GM08714 (cell line): ENCODE results near the gene MYO5B.
"Not testable (repeated sequence)": the region's sequence is repeated elsewhere in the genome, so short reads cannot be mapped to it uniquely, and the experiment has no call there.

ENCODE experiments used
- H3K4me3 ChIP-seq: fragments of 200-500 bp; sonication (Bioruptor generic); 2 replicates; pipeline ENCODE4 v1.5.1; 2014; ENCODE audit warnings: mild to moderate bottlenecking, low read length, inconsistent platforms
- ZNF274 ChIP-seq: IDR thresholded peaks from 2 replicates; pipeline ENCODE4 v1.6.1; 2012; ENCODE audit warnings: mild to moderate bottlenecking, low read depth, low read length

Gene MYO5B

GRCh38 chr18:49844903-49845302 is 350.0 kb downstream of the MYO5B start:
- no peak for TF ChIP-seq ZNF274
- no peak overlapping the region for H3K4me3 ChIP-seq

GRCh38 chr18:49843778-49844625 is 350.9 kb downstream of the MYO5B start:
- H3K4me3 ChIP-seq = no peak overlapping the region
- no peak for TF ChIP-seq ZNF274

GRCh38 chr18:49843131-49843530 is 351.8 kb downstream of the MYO5B start:
- H3K4me3 ChIP-seq = no peak overlapping the region
- TF ChIP-seq ZNF274 = no peak

GRCh38 chr18:49842656-49843055 is 352.3 kb downstream of the MYO5B start:
- H3K4me3 ChIP-seq = no peak overlapping the region
- no peak for TF ChIP-seq ZNF274

GRCh38 chr18:49841236-49842217 is 353.4 kb downstream of the MYO5B start:
- TF ChIP-seq ZNF274 = no peak
- H3K4me3 ChIP-seq = no peak overlapping the region

- H3K4me3 ChIP-seq = no peak overlapping the region
- no peak for TF ChIP-seq ZNF274
Measured at GRCh38 chr18:49839012-49839411, 355.9 kb downstream of the MYO5B start.

- no peak for TF ChIP-seq ZNF274
- H3K4me3 ChIP-seq = no peak overlapping the region
Measured at GRCh38 chr18:49838381-49838780, 356.6 kb downstream of the MYO5B start.

- no peak for TF ChIP-seq ZNF274
- no peak overlapping the region for H3K4me3 ChIP-seq
Measured at GRCh38 chr18:49837889-49838288, 357.1 kb downstream of the MYO5B start.

GRCh38 chr18:49837316-49837835 is 357.6 kb downstream of the MYO5B start:
- not testable (repeated sequence) for H3K4me3 ChIP-seq

GRCh38 chr18:49835405-49835804 is 359.5 kb downstream of the MYO5B start:
- TF ChIP-seq ZNF274 = no peak

GRCh38 chr18:49834258-49834657 is 360.7 kb downstream of the MYO5B start:
- TF ChIP-seq ZNF274 = no peak

More at GRCh38 chr18:49835405-49835804, 359.5 kb downstream of the MYO5B start:
- H3K4me3 ChIP-seq = no peak overlapping the region

GRCh38 chr18:49833814-49834213 is 361.1 kb downstream of the MYO5B start:
- H3K4me3 ChIP-seq = no peak overlapping the region
- no peak for TF ChIP-seq ZNF274

More at GRCh38 chr18:49834258-49834657, 360.7 kb downstream of the MYO5B start:
- no peak overlapping the region for H3K4me3 ChIP-seq

GRCh38 chr18:49832221-49832647 is 362.7 kb downstream of the MYO5B start:
- no peak overlapping the region for H3K4me3 ChIP-seq
- TF ChIP-seq ZNF274 = no peak

GRCh38 chr18:49827996-49828395 is 367.0 kb downstream of the MYO5B start:
- H3K4me3 ChIP-seq = no peak overlapping the region
- no peak for TF ChIP-seq ZNF274
